OCI-LY1 (cell line): Measurements from ENCODE around the gene VMP1.

Source experiments
- CTCF ChIP-seq: fragments of 200-600 bp; sonication (generic), shearing (Covaris generic); IDR thresholded peaks from 2 replicates; pipeline ENCODE4 v1.5.1; 2017; ENCODE audit warnings: mild to moderate bottlenecking, antibody characterized with exemption, low read length, moderate library complexity, mixed read lengths
- EZH2 ChIP-seq: fragments of 200-600 bp; sonication (generic), shearing (Covaris generic); IDR thresholded peaks from 2 replicates; pipeline ENCODE4 v1.8.0; 2017; ENCODE audit warnings: borderline replicate concordance, mixed run types, mild to moderate bottlenecking, antibody characterized with exemption, low read length, moderate library complexity, mixed read lengths

GRCh38 chr17:59669411-59669810 is 38.0 kb upstream of the VMP1 start:
- TF ChIP-seq CTCF (no peak), EZH2 (no peak)
